Ammon's horn (tissue), 1 donor: ENCODE data around the gene MUC5B.
"Not testable (repeated sequence)": the region's sequence is repeated elsewhere in the genome, so short reads cannot be mapped to it uniquely, and the experiment has no call there.

Experiments used
- DNase-seq: peaks from one replicate; pipeline ENCODE4 v3.0.0-alpha.2; 2016; ENCODE audit warnings: low spot score

MUC5B gene

GRCh38 chr11:1203505-1204271, 19.2 kb upstream of the MUC5B start:
- DNase-seq = no peak

- no peak for DNase-seq
Measured at GRCh38 chr11:1204381-1205101, 18.3 kb upstream of the MUC5B start.

GRCh38 chr11:1205121-1205986, 17.5 kb upstream of the MUC5B start:
- no peak for DNase-seq

GRCh38 chr11:1205987-1206331, 16.9 kb upstream of the MUC5B start:
- DNase-seq = no peak

- DNase-seq = no peak
Measured at GRCh38 chr11:1206391-1207271, 16.2 kb upstream of the MUC5B start.

GRCh38 chr11:1207401-1208143, 15.3 kb upstream of the MUC5B start:
- no peak for DNase-seq

- DNase-seq = no peak
Measured at GRCh38 chr11:1208144-1208393, 14.8 kb upstream of the MUC5B start.

GRCh38 chr11:1208394-1209261, 14.2 kb upstream of the MUC5B start:
- no peak for DNase-seq

- no peak for DNase-seq
Measured at GRCh38 chr11:1209371-1210057, 13.4 kb upstream of the MUC5B start.

GRCh38 chr11:1211838-1212237, 11.0 kb upstream of the MUC5B start:
- no peak for DNase-seq

- DNase-seq = not testable (repeated sequence)
Measured at GRCh38 chr11:1215826-1216225, 7.0 kb upstream of the MUC5B start.

GRCh38 chr11:1217151-1217550, 5.7 kb upstream of the MUC5B start:
- DNase-seq = no peak

- no peak for DNase-seq
Measured at GRCh38 chr11:1218256-1218787, 4.5 kb upstream of the MUC5B start.

- no peak for DNase-seq
Measured at GRCh38 chr11:1218788-1219445, 3.9 kb upstream of the MUC5B start.

GRCh38 chr11:1219446-1219833, 3.4 kb upstream of the MUC5B start:
- no peak for DNase-seq

- DNase-seq = no peak
Measured at GRCh38 chr11:1219834-1220815, 2.7 kb upstream of the MUC5B start.

GRCh38 chr11:1220941-1221721, 1.7 kb upstream of the MUC5B start:
- DNase-seq = no peak
